Measurements from ENCODE around the gene ERMP1.
"Not testable (repeated sequence)": the region's sequence is repeated elsewhere in the genome, so short reads cannot be mapped to it uniquely, and the experiment has no call there.

The ERMP1 gene

GRCh38 chr9:5832538-5833529 is at the start of gene ERMP1:
Gene ERMP1, minus strand, starts transcription at chr9:5833117. Its CDS starts 90 bp downstream, at chr9:5833027.
- DNase-seq: peak; percentile 90

- not testable (repeated sequence) for DNase-seq
Observed at GRCh38 chr9:5882244-5883012, 49.5 kb upstream of the ERMP1 start.

- DNase-seq: no peak
Observed at GRCh38 chr9:5879419-5880181, 46.7 kb upstream of the ERMP1 start.

GRCh38 chr9:5876711-5877110 is 43.8 kb upstream of the ERMP1 start:
- no peak for DNase-seq

GRCh38 chr9:5876026-5876425 is 43.1 kb upstream of the ERMP1 start:
- DNase-seq: no peak

- DNase-seq: no peak
Observed at GRCh38 chr9:5874048-5874447, 41.1 kb upstream of the ERMP1 start.

GRCh38 chr9:5873439-5873838 is 40.5 kb upstream of the ERMP1 start:
- no peak for DNase-seq

- DNase-seq: no peak
Observed at GRCh38 chr9:5872511-5872910, 39.6 kb upstream of the ERMP1 start.

- DNase-seq: no peak
Observed at GRCh38 chr9:5871785-5872184, 38.9 kb upstream of the ERMP1 start.

GRCh38 chr9:5870691-5871090 is 37.8 kb upstream of the ERMP1 start:
- no peak for DNase-seq

GRCh38 chr9:5870020-5870339 is 37.1 kb upstream of the ERMP1 start:
- DNase-seq: no peak

GRCh38 chr9:5869315-5870019 is 36.5 kb upstream of the ERMP1 start:
- DNase-seq: no peak

GRCh38 chr9:5868235-5868634 is 35.3 kb upstream of the ERMP1 start:
- no peak for DNase-seq

GRCh38 chr9:5866685-5867084 is 33.8 kb upstream of the ERMP1 start:
- no peak for DNase-seq

- no peak for DNase-seq
Observed at GRCh38 chr9:5866272-5866671, 33.4 kb upstream of the ERMP1 start.

- no peak for DNase-seq
Observed at GRCh38 chr9:5864446-5864845, 31.5 kb upstream of the ERMP1 start.

- DNase-seq: no peak
Observed at GRCh38 chr9:5863092-5863746, 30.3 kb upstream of the ERMP1 start.

GRCh38 chr9:5858833-5859232 is 25.9 kb upstream of the ERMP1 start:
- no peak for DNase-seq

GRCh38 chr9:5857928-5858327 is 25.0 kb upstream of the ERMP1 start:
- peak; percentile 79 for DNase-seq

- DNase-seq: no peak
Observed at GRCh38 chr9:5854063-5854790, 21.3 kb upstream of the ERMP1 start.

- DNase-seq: no peak
Observed at GRCh38 chr9:5853617-5854016, 20.7 kb upstream of the ERMP1 start.

Measured in suppressor macrophage treated with lipopolysaccharide for 4 hours (primary cell).